Transverse colon (tissue), 4 donors: ENCODE data around the gene ANP32B.

ENCODE experiments used
- EP300 ChIP-seq: sonication (generic); formaldehyde crosslinking; IDR thresholded peaks from one replicate; pipeline ENCODE4 v1.6.1; 2017; ENCODE audit warnings: antibody characterized with exemption, low read depth
- POLR2A ChIP-seq: fragments of 450-650 bp; IDR thresholded peaks from one replicate; pipeline ENCODE4 v1.6.1; 2016; ENCODE audit warnings: antibody characterized with exemption, mild to moderate bottlenecking, moderate library complexity
- POLR2AphosphoS5 ChIP-seq, 3 donors: sonication (generic); formaldehyde crosslinking; IDR thresholded peaks; one replicate each; pipeline ENCODE4 v1.6.1; 2016; ENCODE audit warnings: antibody characterized with exemption in 3 of 3
- TF ChIP-seq, protein P1 (sequence below), 5 experiments: fragments of 200-600 bp in 3 of 5; fragments of 450-650 bp in 2 of 5; sonication (generic) in 3 of 5; IDR thresholded peaks; 1 replicate in 2 of 5; 2 replicates in 3 of 5; pipeline ENCODE4 v1.5.1; 2016 to 2017; ENCODE audit warnings: antibody characterized with exemption in 5 of 5, inconsistent platforms in 3 of 5, mild to moderate bottlenecking in 2 of 5, moderate library complexity in 1 of 5

DNA sequence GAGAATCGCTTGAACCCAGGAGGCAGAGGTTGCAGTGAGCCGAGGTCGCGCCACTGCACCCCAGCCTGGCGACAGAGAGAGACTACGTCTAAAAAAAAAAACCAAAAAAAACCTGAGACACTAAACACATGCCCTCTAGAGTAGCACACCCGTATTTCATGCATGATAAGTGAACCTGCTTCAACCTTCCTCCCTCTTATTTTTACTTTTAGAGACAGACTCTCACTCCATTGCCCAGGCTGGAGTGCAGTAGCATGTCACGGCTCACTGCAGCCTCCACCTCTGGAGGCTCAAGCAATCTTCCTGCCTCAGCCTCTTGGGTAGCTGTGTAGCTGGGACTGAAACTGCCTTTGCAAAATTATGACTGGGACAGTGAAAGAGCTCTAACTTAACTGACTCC, 55.8 kb downstream of the ANP32B start:
- TF ChIP-seq, protein P1, sequence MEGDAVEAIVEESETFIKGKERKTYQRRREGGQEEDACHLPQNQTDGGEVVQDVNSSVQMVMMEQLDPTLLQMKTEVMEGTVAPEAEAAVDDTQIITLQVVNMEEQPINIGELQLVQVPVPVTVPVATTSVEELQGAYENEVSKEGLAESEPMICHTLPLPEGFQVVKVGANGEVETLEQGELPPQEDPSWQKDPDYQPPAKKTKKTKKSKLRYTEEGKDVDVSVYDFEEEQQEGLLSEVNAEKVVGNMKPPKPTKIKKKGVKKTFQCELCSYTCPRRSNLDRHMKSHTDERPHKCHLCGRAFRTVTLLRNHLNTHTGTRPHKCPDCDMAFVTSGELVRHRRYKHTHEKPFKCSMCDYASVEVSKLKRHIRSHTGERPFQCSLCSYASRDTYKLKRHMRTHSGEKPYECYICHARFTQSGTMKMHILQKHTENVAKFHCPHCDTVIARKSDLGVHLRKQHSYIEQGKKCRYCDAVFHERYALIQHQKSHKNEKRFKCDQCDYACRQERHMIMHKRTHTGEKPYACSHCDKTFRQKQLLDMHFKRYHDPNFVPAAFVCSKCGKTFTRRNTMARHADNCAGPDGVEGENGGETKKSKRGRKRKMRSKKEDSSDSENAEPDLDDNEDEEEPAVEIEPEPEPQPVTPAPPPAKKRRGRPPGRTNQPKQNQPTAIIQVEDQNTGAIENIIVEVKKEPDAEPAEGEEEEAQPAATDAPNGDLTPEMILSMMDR (IDR thresholded peaks at IDR 0.05): no peak
- TF ChIP-seq POLR2A: no peak
- TF ChIP-seq EP300: no peak
- no peak for TF ChIP-seq POLR2AphosphoS5 (IDR thresholded peaks at IDR 0.05)
